NCI-H146 treated with DMSO at 0.1 percent for 48 hours (cell line): ENCODE data around the gene PWWP3B.
"Not testable (repeated sequence)": the region's sequence is repeated elsewhere in the genome, so short reads cannot be mapped to it uniquely, and the experiment has no call there.

Source experiments
- DNase-seq: peaks from one replicate; lab custom pipeline; 2025; ENCODE audit not compliant: unreplicated experiment; lab: John Stamatoyannopoulos, UW

PWWP3B gene

DNA sequence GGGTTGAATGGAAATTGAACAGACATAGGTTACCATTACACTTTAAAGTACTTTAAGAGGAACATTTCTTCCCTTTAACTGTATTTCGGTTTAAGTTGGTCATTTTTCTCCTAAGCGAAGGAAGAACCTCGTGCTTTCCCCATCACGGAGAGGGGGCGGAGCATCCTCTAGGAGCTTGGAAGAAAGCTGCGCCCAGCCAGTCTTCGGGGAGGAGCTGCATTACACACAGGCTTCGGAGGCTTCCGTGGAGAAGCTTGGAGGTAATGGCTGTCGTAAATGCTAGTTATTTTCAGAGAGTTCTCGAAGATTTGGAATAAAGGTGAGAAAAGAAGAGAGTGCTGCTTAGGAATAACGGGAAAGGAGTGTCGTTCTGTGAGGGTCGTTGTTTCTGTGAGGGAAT, at the start of gene PWWP3B:
PWWP3B (plus strand) TSS at position 199 of the 400 bp plus-strand sequence. CDS start 37,128 bp downstream, outside the sequence.
- DNase-seq, result no peak

DNA sequence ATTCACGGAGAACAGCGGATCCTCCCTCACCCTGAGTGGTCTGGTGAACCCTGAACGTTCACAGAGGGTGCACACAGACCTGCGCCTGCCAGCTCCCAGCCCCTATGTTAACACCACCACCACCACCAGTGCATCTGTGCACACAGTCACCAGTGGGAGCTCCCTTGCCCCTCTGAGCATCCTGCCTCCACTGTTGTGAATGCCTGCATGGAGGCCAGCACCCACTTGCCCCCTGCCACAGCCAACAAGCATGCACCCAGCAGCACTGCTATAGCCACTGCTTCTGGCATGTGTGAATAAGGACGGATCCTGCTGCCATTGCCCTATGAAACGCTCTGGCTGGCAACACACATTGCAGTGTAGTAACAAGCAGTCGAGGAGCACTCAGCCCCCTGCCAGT, 29.1 kb upstream of the PWWP3B start:
- DNase-seq, result no peak

DNA sequence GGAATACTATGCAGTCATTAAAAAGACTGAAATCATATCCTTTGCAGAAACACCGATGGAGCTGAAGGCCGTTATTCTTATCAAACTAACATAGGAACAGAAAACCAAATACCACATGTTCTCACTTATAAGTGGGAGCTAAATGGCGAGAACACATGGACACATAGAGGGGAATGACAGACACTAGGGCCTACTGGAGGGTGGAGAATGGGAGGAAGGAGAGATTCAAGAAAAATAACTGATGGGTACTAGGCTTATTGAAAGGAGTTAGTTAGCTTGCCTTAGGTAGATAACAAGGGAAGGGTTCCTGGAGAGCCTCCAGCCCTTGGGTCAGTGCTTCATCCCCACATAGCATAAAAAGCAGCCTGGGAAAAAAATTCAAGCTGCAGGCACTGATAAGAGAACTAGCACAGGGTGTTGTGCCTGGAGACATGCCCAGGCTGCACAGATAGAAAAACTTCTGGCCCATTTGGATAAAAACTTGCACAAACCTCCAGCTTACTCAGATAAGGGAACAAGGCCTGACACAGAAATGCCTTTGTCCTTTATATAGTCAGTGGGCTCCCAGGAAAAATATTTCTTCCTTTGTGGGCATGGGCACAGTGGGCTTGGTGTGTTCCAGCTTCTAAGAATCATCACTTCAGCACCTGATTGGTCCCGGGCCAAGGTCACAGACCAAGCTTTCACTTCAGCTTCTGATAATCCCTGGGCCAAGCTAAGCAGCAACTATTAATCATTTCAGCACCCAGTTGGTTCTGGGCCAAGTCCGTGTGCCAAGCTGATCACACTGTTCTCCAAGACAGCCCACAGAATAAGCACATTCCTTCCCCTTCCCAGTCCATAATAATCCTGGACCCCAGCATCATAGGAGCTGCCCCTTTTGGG, 23.1 kb upstream of the PWWP3B start:
- DNase-seq, result no peak

DNA sequence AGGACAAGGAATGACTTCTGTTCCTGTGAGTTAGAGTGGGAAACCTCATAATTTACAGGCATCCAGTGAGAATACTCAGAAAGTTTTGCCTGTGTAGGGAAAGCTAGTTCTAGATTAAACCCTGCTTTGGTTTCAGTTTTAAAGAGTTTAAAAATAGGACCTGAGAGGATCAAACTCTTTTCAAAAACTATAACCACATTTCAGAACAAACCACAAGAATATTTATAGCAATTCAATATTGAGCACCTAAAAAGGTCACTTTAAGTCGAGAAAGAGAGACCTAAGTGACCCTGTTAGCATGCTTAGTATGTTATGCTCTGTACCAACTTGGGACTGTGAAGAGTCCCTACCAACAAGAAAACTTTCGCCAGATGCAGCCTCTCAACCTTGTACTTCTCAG, 17.4 kb upstream of the PWWP3B start:
- DNase-seq, result no peak

DNA sequence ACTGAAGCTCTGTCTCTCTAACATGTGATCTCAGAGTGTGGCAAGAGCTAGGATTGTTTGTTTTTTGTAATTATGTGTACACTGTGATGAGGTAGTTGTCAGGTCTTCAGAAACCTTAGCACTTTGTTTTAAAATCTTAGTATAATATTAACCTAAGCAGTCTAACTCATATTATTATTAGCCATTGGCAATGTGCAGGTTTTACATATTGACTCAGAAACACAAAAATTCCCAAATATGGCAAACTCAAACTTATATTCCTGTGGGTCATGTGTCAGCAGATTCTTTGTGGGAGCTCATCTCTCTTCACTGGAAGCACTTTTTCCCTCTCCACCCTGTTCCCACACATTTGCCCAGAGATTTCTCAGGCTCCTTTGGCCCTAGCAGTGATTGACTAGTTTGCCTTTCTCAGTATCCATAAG, 8.2 kb upstream of the PWWP3B start:
- no peak for DNase-seq

DNA sequence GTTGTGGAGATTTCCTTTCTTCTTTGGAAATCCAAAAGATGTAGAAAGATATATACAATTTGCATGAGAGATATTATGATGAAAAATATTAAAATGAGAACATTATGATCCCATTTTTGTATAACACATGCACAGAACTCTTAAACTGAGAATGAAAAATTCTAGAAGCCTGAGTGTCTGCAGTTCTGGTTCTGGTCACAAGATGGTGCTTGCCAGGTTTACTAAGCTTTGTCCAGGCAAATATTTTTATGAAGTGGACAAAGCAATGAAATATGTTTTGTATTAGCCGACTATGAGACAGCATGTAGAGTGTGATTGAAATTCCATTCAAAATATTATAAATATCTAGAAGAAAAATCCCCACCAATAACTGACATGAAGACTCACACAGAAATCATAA, 2.2 kb downstream of the PWWP3B start:
- no peak for DNase-seq

DNA sequence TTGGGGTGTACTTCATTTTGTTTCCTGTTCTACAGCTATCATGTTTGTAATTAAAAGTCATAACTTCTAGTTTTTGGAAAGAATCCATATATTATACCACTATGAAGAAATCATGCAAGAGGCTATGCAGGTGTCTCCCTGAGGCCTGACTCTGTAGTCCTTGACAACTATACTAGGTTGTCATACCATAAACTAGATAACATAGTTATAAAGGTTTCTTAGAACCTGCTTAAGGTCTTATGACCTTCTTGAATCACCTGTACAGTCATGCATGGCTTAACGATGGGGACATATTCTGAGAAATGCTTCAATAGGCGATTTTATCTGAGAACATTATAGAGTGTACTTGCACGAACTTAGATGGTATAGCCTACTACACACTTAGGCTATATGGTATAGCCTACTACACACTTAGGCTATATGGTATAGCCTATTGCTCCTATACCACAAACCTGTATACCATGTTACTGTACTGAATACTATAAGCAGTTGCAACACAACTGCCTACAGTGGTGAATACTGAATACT, 3.3 kb downstream of the PWWP3B start:
- DNase-seq, result no peak

DNA sequence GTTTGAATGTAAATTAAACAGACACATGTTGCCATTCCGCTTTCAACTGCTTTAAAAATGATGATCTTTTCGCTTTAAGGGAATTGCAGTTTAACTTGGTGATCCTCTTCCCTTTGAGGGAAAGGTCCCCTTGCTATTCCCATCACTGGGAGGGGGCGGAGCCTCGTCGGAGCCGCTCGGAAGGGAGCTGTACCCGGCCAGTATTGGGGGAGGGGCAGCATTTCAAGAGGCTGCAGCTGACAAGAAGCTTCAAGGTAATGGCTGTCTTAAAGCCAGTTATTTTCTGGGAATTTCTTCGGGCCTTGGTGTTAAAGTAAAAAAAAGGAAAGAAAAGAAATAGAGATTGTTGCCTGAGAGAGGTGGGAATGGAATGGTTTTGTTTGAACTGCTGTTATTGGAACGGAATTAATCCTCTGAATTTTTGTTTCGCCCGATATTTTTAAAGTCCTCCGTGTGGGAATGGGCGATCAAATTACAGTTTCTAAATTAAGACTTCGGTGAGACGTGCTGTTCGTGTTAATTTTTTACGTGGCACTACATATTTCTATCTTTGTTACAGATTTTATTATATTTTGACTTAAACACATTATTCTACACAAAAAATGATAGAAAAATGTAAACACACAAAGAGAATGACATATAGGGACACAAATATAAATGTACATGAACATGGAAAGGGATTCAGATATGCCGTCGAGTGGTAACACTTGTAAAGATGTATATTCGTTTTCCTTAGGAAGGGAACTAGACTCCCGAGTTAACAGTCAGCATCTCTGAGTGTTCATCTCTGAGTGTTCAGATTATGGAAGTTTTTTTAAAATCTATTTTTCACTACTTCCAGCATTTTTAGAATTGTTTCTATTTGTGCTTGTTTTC, 9.2 kb downstream of the PWWP3B start:
- no peak for DNase-seq

DNA sequence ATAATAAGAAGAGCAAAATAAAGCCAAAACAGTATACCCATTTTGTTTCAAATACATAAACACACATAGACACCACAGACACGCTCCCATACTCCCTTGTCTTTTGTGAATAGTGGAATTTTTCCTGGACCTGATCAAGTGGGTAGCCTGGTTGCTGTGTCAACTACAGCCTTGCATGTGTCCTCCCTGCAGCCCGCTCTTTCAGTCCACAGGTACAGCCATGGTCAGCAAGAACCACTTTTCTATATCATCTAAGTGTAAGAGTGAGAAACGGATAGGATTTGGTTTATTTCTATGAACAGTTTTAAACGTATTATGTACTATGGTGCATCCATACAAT, 9.8 kb downstream of the PWWP3B start:
- DNase-seq, result no peak

DNA sequence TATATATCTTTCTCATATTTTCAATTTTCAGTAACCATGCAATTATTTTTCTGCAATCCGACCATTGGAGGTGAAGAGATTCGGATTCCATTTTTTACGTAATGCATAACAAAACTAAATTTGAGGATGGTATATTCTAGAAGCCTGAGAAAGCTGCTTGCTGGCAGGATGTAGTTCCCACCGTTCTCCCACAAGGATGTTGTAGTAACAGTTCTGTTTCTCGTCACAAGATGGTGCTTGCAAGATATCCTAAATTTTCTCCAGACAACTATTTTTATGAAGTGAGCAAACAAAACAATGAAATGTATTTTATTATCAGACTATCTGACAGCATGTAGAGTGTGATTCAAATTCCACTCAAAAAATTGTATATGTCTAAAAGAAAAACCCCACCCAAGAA, 10.7 kb downstream of the PWWP3B start:
- no peak for DNase-seq

DNA sequence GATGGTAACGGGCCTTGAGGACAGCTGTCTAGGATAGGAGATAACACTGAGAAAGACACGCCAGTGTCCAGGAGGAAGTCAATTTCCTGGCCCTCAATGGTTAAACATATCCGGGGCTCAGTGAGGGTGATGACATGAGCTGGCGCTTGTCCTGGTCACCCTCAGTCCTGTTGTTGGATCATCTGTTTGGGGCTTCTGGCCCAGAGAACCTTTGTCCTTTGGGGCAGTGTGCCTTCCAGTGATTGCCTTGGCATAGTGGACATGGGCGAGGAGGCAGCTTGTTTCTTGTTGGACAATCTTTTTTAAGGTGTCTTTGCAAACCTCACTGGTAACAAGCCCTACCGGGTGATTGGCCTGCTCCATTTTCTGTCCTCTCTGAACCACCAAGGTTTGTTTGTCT, 15.6 kb downstream of the PWWP3B start:
- DNase-seq, result not testable (repeated sequence)

DNA sequence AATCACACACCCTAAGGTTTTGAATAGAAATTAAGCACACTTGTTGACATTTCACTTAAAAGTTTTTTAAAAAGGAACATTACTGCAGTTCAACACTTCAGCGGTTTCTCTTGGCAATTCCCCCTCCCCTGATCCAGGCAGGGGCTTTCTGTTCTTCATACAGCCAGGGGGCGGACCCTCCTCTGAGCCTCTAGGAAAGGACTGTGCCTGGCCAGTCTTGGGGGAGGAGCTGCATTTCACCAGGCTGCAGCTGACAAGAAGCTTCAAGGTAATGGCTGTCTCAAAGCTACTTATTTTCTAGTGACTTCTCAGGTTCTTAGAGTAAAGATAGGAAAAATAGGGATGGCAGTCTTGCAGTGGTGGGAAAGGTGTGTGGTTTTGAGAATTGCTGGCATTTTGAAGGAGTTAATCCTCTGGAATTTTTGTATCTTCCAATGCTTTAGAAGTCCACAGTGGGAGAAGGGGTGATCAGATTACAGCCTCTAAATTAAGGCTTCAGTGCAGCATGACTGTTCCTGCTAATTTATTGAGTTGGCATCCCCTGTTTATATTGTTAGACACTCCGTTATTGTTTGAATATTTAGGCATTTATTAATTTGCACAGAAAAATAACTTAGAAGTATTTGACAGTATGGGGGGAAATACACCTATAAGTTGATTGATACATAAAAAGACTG, 33.5 kb downstream of the PWWP3B start:
- DNase-seq, result no peak

DNA sequence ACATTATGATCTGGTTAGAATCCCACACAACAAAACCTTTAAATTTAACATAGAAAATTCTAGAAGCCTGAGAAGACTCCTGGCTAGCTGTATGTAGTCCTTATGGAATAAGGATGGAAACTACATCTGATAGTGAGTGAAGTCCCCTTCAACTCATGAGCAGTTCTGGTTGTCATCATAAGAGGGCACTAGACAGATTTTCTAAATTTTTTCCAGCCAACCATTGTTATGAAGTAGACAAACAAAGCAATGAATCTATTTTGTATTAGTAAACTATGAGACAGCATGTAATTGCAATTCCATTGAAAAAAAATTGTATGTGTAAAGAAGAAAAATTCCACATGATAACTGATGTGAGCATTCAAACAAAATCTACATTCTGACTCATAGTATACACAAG, 35.2 kb downstream of the PWWP3B start:
- DNase-seq, result no peak

DNA sequence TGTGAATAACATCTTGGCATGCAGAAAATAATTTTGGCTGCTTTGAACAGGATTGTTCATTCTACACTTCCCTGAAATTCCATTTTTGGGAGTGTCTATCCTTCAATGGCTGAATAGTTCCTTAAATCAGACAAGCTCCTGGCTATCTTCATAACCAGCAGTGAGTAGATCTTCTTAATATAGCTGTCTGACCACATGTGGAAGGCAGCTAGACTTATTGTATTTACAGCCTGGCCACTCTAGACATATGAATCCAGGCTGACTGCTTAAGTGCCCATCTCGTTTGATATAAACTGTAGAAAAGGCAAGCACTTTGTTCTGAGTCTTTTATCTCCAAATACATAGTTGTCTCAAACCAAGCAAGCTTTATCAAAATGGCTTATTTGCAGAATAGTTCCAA, 40.0 kb downstream of the PWWP3B start:
- DNase-seq, result no peak
